ENCODE results near the gene ZNF771. TPM values are rescaled to one million over a fixed set of nuclear protein-coding genes. Genes with fewer than 3 reads are reported as not detected.
A peak's percentile ranks its signal among the peaks of the same experiment; 100 is the strongest.

The ZNF771 gene
- total and polyA plus RNA-seq, 2 experiments from 2014 or later, result 10.8 to 12.0 TPM

- peak within 1 kb of the TSS; percentile 56; the same call in 1 of the 2 replicates for H3K27ac ChIP-seq (ENCODE audit: low read depth)
- H2AFZ ChIP-seq, result peak within 1 kb of the TSS; percentile 95
- H3K4me1 Mint-ChIP-seq, result peaks cover 11% of the 10 kb centered on the region
- peaks cover 11% of the 10 kb centered on the region for H3F3A ChIP-seq (replicated peaks; ENCODE audit: low read depth)
- peaks cover 15% of the 10 kb centered on the region for H3K4me1 ChIP-seq (ENCODE audit: insufficient read depth)
- H3K36me3 Mint-ChIP-seq (ENCODE audit: low read depth), result peaks cover 34% of the 10 kb centered on the region
- ATAC-seq (peak; percentile 97), DNase-seq (ENCODE audit: low spot score) (peak; percentile 100)
- peaks cover 13% of the 10 kb centered on the region for H3K27me3 Mint-ChIP-seq (ENCODE audit: insufficient read depth, low read depth, poor library complexity)
- H3K27ac Mint-ChIP-seq, result 0 out of 2 replicates have a peak within 1 kb of the TSS, but pooled peaks have one; percentile 45
- no peak within 1 kb of the TSS for H3K4me3 Mint-ChIP-seq
- H3K79me2 ChIP-seq (replicated peaks; ENCODE audit: insufficient read depth), result peaks cover 32% of the 10 kb centered on the region
- H3K9me3 Mint-ChIP-seq, result no peaks in the 10 kb centered on the region; the same call in 2 of the 3 replicates
- peaks cover 10% of the 10 kb centered on the region; the same call in 1 of the 2 replicates for H4K20me1 ChIP-seq (replicated peaks; ENCODE audit: insufficient read depth)
- peak within 1 kb of the TSS; percentile 67 for H3K4me3 ChIP-seq
- H3K36me3 ChIP-seq (ENCODE audit: insufficient read depth), result peaks cover 7% of the 10 kb centered on the region; the same call in 1 of the 2 replicates
- no peaks in the 10 kb centered on the region for H3K27me3 ChIP-seq (ENCODE audit: insufficient read depth)
- no peaks in the 10 kb centered on the region for H3K9me2 ChIP-seq (ENCODE audit: insufficient read depth)
- peak within 1 kb of the TSS; percentile 91 for H3K4me2 ChIP-seq
- TF ChIP-seq, protein P1, sequence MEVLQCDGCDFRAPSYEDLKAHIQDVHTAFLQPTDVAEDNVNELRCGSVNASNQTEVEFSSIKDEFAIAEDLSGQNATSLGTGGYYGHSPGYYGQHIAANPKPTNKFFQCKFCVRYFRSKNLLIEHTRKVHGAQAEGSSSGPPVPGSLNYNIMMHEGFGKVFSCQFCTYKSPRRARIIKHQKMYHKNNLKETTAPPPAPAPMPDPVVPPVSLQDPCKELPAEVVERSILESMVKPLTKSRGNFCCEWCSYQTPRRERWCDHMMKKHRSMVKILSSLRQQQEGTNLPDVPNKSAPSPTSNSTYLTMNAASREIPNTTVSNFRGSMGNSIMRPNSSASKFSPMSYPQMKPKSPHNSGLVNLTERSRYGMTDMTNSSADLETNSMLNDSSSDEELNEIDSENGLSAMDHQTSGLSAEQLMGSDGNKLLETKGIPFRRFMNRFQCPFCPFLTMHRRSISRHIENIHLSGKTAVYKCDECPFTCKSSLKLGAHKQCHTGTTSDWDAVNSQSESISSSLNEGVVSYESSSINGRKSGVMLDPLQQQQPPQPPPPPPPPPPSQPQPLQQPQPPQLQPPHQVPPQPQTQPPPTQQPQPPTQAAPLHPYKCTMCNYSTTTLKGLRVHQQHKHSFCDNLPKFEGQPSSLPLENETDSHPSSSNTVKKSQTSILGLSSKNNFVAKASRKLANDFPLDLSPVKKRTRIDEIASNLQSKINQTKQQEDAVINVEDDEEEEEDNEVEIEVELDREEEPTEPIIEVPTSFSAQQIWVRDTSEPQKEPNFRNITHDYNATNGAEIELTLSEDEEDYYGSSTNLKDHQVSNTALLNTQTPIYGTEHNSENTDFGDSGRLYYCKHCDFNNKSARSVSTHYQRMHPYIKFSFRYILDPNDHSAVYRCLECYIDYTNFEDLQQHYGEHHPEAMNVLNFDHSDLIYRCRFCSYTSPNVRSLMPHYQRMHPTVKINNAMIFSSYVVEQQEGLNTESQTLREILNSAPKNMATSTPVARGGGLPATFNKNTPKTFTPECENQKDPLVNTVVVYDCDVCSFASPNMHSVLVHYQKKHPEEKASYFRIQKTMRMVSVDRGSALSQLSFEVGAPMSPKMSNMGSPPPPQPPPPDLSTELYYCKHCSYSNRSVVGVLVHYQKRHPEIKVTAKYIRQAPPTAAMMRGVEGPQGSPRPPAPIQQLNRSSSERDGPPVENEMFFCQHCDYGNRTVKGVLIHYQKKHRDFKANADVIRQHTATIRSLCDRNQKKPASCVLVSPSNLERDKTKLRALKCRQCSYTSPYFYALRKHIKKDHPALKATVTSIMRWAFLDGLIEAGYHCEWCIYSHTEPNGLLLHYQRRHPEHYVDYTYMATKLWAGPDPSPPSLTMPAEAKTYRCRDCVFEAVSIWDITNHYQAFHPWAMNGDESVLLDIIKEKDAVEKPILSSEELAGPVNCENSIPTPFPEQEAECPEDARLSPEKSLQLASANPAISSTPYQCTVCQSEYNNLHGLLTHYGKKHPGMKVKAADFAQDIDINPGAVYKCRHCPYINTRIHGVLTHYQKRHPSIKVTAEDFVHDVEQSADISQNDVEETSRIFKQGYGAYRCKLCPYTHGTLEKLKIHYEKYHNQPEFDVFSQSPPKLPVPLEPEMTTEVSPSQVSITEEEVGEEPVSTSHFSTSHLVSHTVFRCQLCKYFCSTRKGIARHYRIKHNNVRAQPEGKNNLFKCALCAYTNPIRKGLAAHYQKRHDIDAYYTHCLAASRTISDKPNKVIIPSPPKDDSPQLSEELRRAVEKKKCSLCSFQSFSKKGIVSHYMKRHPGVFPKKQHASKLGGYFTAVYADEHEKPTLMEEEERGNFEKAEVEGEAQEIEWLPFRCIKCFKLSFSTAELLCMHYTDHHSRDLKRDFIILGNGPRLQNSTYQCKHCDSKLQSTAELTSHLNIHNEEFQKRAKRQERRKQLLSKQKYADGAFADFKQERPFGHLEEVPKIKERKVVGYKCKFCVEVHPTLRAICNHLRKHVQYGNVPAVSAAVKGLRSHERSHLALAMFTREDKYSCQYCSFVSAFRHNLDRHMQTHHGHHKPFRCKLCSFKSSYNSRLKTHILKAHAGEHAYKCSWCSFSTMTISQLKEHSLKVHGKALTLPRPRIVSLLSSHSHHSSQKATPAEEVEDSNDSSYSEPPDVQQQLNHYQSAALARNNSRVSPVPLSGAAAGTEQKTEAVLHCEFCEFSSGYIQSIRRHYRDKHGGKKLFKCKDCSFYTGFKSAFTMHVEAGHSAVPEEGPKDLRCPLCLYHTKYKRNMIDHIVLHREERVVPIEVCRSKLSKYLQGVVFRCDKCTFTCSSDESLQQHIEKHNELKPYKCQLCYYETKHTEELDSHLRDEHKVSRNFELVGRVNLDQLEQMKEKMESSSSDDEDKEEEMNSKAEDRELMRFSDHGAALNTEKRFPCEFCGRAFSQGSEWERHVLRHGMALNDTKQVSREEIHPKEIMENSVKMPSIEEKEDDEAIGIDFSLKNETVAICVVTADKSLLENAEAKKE (CRISPR knock-in tag; IDR thresholded peaks at IDR 0.05), result no peak
- TF ChIP-seq, protein P2, sequence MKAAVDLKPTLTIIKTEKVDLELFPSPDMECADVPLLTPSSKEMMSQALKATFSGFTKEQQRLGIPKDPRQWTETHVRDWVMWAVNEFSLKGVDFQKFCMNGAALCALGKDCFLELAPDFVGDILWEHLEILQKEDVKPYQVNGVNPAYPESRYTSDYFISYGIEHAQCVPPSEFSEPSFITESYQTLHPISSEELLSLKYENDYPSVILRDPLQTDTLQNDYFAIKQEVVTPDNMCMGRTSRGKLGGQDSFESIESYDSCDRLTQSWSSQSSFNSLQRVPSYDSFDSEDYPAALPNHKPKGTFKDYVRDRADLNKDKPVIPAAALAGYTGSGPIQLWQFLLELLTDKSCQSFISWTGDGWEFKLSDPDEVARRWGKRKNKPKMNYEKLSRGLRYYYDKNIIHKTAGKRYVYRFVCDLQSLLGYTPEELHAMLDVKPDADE (IDR thresholded peaks at IDR 0.05), result 0 out of 2 replicates have a peak, but pooled peaks have one; percentile 2
- no peak for TF ChIP-seq JUNB (IDR thresholded peaks at IDR 0.05; ENCODE audit: unreplicated experiment)
- no peak for TF ChIP-seq EZH2 (IDR thresholded peaks at IDR 0.05; ENCODE audit: low read depth, unreplicated experiment)
- no peak for TF ChIP-seq ZNF114 (CRISPR knock-in tag; IDR thresholded peaks at IDR 0.05)
- TF ChIP-seq POLR2AphosphoS5 (IDR thresholded peaks at IDR 0.05; ENCODE audit: low read depth), result peak; percentile 68
- TF ChIP-seq CTCF (conservative IDR thresholded peaks at IDR 0.05; ENCODE audit: low read depth in 2 of 2), result peak; percentile 84 to 95
- TF ChIP-seq, protein P3, sequence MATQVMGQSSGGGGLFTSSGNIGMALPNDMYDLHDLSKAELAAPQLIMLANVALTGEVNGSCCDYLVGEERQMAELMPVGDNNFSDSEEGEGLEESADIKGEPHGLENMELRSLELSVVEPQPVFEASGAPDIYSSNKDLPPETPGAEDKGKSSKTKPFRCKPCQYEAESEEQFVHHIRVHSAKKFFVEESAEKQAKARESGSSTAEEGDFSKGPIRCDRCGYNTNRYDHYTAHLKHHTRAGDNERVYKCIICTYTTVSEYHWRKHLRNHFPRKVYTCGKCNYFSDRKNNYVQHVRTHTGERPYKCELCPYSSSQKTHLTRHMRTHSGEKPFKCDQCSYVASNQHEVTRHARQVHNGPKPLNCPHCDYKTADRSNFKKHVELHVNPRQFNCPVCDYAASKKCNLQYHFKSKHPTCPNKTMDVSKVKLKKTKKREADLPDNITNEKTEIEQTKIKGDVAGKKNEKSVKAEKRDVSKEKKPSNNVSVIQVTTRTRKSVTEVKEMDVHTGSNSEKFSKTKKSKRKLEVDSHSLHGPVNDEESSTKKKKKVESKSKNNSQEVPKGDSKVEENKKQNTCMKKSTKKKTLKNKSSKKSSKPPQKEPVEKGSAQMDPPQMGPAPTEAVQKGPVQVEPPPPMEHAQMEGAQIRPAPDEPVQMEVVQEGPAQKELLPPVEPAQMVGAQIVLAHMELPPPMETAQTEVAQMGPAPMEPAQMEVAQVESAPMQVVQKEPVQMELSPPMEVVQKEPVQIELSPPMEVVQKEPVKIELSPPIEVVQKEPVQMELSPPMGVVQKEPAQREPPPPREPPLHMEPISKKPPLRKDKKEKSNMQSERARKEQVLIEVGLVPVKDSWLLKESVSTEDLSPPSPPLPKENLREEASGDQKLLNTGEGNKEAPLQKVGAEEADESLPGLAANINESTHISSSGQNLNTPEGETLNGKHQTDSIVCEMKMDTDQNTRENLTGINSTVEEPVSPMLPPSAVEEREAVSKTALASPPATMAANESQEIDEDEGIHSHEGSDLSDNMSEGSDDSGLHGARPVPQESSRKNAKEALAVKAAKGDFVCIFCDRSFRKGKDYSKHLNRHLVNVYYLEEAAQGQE (IDR thresholded peaks at IDR 0.05; ENCODE audit: unreplicated experiment), result no peak
- TF ChIP-seq EZH2phosphoT487 (IDR thresholded peaks at IDR 0.05; ENCODE audit: unreplicated experiment), result no peak
- TF ChIP-seq CREB1 (CRISPR knock-in tag; IDR thresholded peaks at IDR 0.05; ENCODE audit: low read depth), result peak; percentile 79
- TF ChIP-seq ZNF331 (CRISPR knock-in tag; IDR thresholded peaks at IDR 0.05; ENCODE audit: low read depth), result no peak
Observed at GRCh38 chr16:30429678-30430427, 22.4 kb downstream of the ZNF771 start, which contains the start of gene DCTPP1. Gene DCTPP1 (minus strand): TSS chr16:30430030. CDS start chr16:30429980, 50 bp downstream.
